Activated T-helper 1 cell treated with Interleukin-2 at 50 U/mL for 16 hours (primary cell): ENCODE data around the gene CDC20.
"Not testable (repeated sequence)": the region's sequence is repeated elsewhere in the genome, so short reads cannot be mapped to it uniquely, and the experiment has no call there.

Source experiments
- DNase-seq: peaks from one replicate; pipeline ENCODE4 v3.0.0-alpha.2; 2020; ENCODE audit warnings: low read depth

CDC20 gene

GRCh38 chr1:43358121-43358745, 548 bp upstream of the CDC20 start:
- DNase-seq: no peak

GRCh38 chr1:43359696-43360095, 915 bp downstream of the CDC20 start:
- no peak for DNase-seq

GRCh38 chr1:43360616-43361015, 1.8 kb downstream of the CDC20 start:
- no peak for DNase-seq

- no peak for DNase-seq
Measured at GRCh38 chr1:43363283-43363934, 4.6 kb downstream of the CDC20 start.

- DNase-seq: no peak
Measured at GRCh38 chr1:43363935-43364525, 5.2 kb downstream of the CDC20 start.

GRCh38 chr1:43365678-43366077, 6.9 kb downstream of the CDC20 start:
- DNase-seq: no peak

GRCh38 chr1:43366179-43366578, 7.4 kb downstream of the CDC20 start:
- DNase-seq: no peak

- no peak for DNase-seq
Measured at GRCh38 chr1:43366601-43367025, 7.8 kb downstream of the CDC20 start.

GRCh38 chr1:43367026-43367903, 8.5 kb downstream of the CDC20 start:
- DNase-seq: no peak

GRCh38 chr1:43367904-43368645, 9.3 kb downstream of the CDC20 start, which contains the start of gene ELOVL1:
Gene ELOVL1 (minus strand): TSS chr1:43368011. CDS start chr1:43365609, 2,402 bp downstream.
- DNase-seq: peak; percentile 79

GRCh38 chr1:43368646-43369020, 9.9 kb downstream of the CDC20 start:
- DNase-seq: no peak

- DNase-seq: not testable (repeated sequence)
Measured at GRCh38 chr1:43369779-43370178, 11.0 kb downstream of the CDC20 start.

- DNase-seq: no peak
Measured at GRCh38 chr1:43370564-43370963, 11.8 kb downstream of the CDC20 start.

GRCh38 chr1:43372172-43372571, 13.4 kb downstream of the CDC20 start:
- DNase-seq: no peak

- no peak for DNase-seq
Measured at GRCh38 chr1:43373066-43373940, 14.5 kb downstream of the CDC20 start.

GRCh38 chr1:43376723-43377235, 18.0 kb downstream of the CDC20 start:
- DNase-seq: no peak

GRCh38 chr1:43377831-43378230, 19.1 kb downstream of the CDC20 start:
- DNase-seq: no peak

- no peak for DNase-seq
Measured at GRCh38 chr1:43379476-43379875, 20.7 kb downstream of the CDC20 start.

- no peak for DNase-seq
Measured at GRCh38 chr1:43381612-43382011, 22.8 kb downstream of the CDC20 start.

- no peak for DNase-seq
Measured at GRCh38 chr1:43382027-43382779, 23.4 kb downstream of the CDC20 start.
